Superior temporal gyrus (tissue), 1 donor: ENCODE results near the gene GABPB1.

Experiments used
- DNase-seq: peaks from one replicate; pipeline ENCODE4 v3.0.0-alpha.2; 2016; ENCODE audit errors: extremely low spot score

Gene GABPB1

DNA sequence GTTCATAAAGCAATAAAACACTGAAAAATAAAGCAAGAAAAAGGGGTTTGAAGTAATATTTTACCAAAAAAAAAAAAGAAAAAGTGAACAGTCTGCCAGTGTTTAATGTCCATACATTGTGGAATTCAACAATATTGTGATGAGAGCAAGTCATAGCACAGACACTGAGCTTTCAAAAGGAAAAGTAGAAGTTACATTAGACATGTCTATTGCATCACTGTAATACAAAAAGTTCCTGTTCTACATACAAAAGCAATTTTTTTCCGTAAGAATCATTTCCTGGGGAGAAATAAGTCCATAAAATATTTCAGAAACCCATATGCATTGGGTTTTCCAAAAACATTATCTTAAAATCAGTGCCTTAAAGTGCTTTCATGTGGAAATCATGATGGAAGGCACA lies 77.6 kb downstream of the GABPB1 start:
- no peak for DNase-seq

DNA sequence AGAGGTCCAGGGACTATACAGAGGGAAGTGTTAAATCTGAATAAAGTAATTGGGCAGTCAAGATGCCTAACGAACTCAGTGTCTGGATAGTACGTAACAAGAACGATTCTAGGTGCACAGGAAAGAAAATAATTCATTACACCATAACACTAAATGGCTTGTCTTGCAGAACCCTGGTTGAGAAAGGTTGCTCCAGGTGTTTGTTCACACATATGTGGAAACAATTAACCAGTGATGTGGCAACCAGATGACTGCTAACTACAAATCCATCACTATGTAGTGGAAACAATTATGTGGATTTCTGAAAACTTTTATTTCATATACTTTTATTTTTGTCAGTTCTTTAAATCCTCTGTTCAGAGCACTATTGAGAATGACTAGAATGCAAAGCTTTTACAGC lies 79.1 kb downstream of the GABPB1 start:
- no peak for DNase-seq

DNA sequence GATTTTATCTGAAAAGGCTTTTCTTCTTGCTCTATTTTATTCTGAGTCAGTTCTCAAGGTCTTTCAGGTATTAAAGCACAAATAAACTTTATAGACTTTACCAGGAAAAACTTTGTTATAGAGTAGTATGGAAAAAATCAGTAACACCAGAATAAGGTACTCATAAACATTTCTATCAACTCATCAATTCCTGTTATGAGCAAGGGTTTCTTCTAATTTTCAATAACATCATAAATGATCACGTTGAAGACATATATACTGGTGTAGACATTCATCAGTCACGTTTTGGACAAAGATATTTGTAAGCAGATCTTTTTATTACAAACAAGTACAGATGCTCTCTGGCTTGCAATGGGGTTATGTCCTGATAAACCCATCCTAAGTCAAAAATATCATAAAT lies 79.9 kb downstream of the GABPB1 start:
- DNase-seq: no peak

DNA sequence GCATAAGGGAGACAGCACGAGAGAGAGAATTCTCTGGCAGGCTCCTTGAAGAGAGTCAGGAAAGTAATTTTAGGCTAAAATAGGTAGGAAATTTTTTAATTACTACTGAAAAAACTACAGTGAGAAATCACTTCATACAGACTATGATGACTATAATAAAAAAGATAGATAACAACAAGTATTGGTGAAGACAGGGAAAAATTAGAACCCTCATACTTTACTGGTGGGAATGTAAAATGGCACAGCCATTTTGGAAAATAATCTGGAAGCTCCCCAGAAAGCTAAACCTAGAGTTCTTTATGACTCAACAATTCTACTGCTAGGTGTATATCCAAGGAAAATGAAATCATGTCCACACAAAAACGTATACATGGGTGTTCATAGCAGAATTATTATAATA lies 87.4 kb downstream of the GABPB1 start:
- DNase-seq: no peak

DNA sequence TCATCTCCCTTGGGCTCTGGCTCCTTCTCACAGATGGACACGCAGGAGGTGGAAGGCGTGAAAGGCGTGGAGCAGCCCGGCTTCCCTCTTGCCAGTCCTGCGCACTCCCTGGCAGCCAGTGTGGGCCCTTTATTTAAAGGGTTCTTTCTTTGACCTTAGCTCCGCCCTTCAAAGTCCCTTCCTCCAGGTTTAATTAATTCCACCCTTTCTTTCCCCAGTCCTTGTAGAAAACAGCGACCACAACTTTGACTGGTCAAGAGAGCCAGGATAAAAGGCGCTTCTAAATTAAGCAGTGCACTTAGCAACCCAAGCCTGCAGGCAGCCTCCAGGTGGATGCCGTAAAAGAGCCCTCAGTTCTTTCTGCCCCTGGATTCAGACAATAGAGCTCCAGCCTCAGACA lies 89.4 kb downstream of the GABPB1 start, which contains the start of gene HDC:
Gene HDC, minus strand, starts transcription at position 107 of the 400 bp plus-strand sequence. Its CDS starts 103 bp downstream, at position 4.
- DNase-seq: no peak

DNA sequence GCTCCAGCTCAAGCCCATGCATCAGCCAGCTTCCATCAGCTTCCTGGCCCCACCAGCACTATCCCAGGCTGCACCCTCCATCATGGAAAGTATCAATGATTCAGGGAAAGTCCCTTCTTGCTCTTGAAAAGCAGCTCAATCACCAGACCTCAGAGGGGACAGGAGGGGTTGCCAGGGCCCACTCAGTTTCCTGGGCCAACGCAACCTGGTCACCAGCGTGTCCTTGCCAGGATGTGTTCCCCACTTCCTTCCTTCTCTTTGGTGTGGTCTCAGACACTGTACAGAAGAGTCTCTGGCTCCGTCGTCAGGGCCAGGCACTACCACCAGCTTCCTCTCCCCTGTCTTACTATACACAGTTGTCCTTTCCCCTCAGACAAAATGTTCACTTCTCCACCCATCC lies 92.5 kb downstream of the GABPB1 start:
- DNase-seq: no peak

DNA sequence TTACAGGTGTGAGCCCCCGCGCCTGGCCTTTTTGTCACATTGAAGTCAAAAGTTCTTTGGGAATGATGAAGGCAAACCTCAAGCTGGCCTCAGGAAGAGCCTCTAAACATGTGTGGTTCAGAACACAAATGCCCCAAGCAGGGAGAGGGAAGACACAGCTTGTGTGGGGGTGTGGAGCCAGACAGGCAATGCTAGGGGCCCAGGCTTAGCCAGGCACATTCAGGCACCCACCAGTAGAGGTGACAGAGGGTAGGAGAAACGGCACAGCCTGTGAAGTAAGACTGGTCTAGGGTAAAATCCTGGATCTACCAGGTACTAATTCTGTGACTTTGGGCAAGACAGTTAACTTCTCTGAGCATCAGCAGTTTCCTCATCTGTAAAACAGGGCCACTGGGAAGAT lies 93.0 kb downstream of the GABPB1 start:
- no peak for DNase-seq

DNA sequence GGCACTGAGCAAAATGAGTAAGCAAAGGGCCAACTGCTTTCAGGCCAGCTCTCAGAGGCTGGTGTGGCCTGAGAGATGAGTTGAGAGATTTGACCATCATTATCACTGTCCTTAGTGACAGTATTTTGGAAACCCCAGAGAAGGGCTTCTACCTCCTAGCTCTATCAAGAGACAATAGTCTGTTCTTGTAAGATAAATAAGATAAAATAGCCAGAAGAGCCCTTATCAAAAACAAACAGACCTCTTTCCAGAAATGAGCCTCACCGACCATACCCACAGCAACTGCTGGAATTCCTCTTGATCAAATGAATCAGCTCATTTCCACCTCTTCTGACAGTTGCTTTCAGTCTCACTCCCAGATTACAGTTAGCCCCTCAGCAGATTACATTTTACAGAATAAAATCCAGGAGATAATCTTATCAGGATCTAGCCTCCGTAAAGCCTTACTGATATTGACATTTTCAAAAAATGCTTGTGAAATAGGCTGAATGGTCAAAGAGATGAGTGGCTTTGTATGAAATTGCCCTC lies 94.0 kb downstream of the GABPB1 start:
- DNase-seq: no peak

DNA sequence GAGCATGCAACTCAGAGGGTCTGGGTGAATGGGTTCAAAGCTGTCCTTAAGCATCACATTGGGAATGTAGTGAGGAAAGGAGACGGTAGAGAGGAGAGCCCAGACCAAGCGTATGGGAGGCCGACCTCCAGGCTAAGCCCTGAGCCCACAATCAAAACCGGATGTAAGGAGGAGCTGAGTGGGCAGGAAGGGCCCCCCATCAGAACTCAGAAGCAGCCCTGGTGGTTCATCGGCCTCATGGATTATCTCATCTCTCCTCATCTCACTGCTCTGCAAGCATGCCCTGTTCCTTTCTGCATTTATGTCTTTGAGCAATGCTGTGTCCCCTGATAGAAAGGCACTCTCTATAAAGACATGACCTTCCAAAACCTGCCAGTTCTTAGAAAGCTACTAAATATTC lies 95.7 kb downstream of the GABPB1 start:
- no peak for DNase-seq

DNA sequence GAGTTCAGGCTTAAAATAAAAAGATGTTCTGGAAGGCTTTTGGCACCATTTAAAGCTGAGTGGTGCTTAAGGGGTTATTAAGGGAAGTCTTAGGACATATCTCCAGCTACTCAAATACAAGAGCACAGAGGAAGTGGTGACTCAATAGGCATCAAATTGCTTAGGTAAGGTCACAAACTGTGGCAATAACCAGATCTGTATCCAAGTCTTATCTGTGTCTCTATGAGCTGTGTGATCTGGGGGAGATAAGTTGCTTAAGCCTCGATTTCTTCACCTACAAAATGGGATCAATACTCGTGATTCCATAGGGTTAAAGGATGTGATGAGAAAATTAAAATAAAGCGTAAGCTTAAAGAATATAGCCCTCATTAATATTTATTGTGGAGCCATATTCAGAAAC lies 97.1 kb downstream of the GABPB1 start:
- no peak for DNase-seq

DNA sequence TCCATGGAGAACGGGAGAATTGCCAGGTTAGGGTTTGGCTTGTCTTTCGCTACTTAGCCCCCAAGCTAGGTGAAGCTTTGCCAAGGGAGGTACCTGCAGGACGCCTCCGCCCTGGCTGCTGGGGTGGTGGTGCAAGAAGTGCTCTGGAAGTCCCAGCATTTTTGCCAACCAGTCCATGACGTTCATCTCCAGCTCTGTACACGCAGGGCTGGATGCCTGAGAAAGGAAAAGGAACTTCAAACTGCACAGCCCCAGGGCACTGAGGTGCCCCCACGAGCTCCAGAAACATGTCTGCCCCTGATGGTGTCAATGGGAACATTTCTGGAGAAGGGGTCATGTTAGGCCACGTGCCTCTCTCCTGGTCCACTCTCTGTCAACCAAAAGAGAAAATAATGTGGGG lies 97.7 kb downstream of the GABPB1 start:
- DNase-seq: no peak

DNA sequence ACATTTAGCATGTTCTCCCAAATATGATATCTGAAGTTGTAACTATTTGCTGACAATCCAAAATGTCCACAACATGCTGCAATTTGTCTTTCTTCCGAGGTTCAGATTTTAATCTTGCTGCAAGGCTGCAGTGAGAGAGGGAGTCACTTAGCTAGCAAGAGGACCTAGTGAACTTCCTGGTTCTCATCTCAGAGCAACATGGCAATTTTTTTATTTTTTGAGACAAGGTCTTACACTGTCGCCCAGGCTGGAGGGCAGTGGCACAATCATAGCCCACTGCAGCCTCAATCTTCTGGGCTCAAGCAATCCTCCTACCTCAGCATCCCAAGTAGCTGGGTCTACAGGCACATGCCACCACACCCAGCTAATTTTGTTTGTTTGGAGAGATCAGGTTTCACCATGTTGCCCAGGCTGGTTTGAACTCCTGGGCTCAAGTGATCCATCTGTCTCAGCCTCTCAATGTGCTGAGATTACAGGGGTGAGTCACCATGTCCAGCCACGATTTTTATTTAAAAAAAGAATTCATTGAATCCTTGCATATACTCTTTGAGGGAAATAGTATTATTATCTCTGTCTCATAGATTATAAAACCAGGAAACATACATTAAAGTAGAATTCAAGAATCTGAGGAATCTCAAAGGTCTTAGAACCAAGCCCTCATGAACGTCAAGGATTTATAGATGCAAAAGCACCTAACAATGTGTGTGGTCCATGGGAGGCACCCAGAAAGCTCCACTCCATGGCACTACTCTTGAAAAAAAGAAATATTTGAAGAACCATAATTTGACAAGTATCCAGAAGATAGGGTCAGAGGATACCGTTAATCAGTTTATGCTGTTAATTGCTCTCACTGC lies 98.6 kb downstream of the GABPB1 start:
- DNase-seq: no peak

DNA sequence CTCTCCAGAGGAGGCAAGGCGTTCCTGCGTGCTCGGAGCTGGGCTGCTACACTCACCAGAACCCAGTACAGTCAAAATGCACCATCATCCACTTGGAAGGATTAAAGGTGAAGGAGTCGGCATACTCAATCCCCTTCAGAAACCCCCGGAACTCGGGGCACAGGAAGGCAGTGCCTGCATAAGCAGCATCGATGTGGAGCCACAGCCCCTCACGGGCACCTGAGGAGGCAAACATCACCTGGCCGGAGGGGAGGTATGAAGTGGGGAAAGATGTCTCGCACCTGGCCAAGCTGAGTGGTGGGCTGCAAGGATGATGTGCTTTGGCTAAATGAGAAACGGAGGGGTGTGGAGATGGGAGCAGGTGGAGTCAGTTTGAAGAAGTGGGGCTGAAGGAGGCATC lies 102.4 kb downstream of the GABPB1 start:
- no peak for DNase-seq

DNA sequence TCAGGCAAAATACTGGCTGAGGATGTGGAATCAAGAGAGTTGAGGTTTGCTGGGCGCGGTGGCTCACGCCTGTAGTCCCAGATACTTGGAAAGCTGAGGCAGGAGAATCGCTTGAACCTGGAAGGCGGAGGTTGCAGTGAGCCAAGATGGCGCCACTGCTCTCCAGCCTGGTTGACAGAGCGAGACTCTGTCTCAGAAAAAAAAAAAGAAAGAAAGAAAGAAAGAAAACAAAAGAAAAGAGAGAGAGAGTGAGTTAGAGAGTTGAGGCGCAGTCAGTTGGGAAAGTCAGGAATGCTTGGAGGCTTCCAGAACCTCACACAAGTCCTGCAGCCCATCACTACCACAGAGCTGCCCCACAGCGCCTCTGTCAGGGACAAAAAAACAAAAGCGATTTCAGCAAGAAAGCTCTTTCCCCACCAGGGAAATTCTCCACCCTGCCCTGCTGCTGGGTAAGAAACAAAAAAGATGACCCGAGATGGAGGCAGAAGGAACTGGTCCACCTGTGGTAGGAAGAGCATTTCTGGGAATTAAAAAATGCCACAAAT lies 103.3 kb downstream of the GABPB1 start:
- no peak for DNase-seq

DNA sequence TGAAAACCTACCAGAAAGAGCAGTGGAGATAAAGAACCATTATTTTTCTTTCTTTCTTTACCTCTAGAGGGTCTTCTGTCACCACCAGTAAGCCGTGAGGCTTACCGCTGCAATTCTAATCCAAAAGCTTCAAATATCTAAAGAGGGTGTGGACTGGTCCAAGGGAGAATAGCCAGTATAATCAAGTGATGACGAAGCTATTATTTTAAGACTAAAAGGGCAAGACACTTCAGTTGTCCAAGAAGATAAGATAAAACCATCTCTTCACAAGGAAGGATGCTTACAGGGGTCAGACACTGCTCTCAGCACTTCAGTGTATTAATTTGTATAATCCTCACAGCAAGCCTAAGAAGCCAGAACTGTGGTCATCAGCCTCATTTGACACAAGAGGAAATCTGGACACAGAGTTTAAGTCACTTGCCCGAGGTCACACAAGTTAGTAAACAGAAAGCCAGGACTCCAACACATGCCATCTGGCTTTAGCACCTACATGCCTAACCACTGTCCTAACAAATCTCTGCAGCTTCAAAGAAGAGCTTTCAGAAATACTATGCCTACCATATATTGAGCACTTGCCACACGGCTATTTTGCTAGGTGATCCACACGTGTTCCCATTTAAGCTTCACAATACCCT lies 104.1 kb downstream of the GABPB1 start:
- no peak for DNase-seq

DNA sequence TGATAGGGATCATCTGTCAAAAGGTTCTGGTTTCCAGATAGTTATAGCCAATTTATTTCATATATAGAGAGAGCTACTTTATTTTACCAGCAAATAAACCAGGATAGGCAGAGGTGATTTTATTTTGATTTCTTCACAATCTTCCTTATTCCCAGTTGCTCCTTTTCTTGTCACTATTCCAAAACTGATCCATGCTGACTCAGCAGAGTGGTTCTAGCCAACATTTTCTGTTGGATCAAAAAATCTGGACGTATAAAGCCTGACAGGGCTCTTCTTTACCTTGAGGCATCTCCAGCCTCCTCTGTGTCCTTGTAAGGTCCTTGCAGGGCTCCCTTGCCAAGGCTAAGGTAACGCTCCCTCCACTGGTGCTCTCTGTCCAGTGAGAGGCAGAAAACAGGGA lies 105.3 kb downstream of the GABPB1 start:
- no peak for DNase-seq

DNA sequence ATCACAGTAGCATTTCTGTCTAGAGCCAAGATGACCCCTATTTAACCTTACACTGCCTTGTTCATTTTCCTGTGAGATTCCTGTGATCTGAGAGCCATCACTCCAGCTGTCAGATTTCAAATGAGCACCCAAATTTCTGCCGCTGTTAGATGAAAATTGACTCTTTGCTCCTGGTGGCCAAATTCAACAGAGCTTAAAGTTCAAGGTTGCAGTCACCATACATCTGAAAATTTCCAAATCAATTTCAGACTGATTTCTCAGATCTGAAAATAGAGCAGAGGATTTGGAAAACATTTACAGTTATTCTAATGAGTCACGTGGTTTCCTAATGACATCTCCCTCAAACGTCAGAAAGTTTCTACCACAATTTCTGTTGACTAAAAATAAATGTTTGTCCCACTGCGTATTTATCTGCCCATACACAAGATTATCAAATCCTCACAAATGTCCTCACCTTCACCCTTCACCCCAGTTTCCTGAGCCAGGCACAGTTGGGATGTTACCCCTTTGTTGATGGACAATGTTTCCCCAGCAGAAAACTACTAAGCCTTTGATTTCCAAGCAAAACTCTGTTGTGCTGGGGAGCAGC lies 105.9 kb downstream of the GABPB1 start:
- no peak for DNase-seq

DNA sequence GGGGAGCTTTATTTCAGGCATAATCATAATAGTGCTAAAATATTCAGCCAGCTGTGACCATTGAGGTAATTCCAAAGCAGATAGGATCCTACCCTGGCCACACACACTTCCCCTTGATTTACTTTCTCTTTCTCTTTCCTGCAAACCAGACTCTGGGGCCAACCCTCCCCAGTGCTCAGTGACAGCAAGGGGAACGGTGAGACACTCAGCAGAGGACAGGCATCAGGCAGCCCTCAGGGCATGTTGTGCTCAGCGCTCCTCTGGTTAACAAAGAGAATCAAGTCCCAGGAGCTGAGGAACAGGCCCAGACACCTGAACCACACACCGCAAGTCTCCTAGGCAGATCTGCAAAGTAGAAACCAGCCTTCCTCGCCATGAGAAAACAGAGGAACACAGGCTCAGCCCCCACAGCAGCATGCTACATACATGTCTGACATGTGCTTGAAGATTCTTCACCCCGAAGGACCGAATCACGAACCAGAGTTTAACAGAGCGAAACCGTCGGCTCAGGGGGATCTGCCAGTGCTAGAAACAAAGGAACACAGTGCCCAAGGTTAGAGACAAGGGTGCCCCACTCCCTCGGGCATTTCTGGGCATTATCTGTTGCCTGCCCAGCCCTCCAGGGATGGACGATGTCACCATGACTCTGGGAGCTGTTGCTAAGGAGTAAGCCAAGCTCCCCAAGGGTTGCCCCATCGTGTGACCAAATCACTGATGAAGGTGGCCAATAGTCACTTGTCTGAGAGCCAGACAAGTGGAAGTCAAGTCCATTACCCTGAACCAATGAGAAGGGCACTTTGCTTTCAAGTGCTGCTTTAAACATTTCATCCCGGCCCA lies 107.0 kb downstream of the GABPB1 start:
- DNase-seq: no peak

DNA sequence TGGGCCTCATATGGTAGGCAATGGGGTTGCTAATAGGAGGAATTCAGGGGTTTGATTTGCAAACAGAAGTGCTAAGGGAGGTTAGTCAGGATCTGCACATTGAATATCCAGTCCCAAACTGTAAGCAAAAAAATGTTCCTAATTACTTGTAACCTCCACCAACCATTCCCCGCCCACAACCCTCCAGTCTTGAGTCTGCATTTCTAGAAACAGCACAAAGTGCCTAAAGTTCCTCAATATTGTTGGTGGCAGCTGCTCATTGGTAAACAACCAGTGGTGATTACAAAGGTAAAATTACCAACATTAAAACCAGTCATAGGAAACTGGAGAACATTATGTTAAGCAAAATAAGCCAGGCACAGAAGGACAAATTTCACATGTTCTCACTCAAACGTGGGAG lies 108.4 kb downstream of the GABPB1 start:
- no peak for DNase-seq

DNA sequence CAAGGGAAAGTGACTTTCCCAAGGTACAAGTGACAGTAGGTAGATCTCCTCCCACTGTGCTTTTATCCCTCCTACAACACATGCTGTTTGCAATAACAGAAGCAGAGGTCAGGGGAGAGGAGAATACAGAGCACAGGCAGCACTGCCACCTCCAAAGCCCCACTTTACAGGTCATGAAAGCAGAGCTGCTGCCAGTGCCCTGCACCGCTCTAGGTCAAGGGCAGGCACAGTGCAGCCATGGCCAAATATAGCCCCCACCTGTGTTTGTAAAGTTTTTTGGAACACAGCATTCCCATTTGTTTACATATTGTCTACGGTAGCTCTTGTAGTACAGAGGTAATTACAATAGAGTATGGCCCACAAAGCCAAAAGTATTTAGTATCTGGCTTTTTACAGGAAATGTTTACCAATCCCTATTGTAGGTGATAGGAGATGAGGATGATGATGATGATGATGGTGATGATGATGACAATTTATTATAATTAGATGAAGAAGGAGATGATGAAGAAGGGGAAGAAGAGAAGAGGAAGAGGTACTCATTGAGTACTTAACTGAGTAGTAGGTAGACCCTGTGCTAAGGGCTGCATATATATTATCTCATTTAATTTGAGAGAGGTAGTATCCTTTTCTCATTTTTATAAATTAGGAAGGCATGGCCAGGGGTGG lies 109.9 kb downstream of the GABPB1 start:
- no peak for DNase-seq

DNA sequence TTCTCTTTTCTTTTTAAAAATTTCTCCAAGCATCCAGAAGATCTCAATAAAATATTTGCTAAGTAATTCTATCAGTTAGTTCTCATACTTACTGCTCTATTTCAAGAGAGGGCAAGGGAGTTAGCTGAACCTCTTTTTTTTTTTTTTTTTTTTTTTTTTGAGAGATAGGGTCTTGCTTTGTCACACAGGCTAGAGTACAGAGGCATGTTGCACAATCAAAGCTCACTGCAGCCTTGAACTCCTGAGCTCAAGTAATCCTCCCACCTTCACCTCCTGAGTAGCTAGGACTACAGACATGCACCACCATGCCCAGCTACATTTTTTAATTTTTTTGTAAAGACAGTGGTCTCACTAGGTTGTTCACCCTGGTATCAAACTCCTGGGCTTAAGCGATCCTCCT lies 110.8 kb downstream of the GABPB1 start:
- no peak for DNase-seq
